CD4-positive, alpha-beta T cell treated with Interleukin-4 for 4 hours (primary cell): ENCODE results near the gene MRE11.
"Not testable (repeated sequence)": the region's sequence is repeated elsewhere in the genome, so short reads cannot be mapped to it uniquely, and the experiment has no call there.

Experiments
- DNase-seq: peaks from one replicate; pipeline ENCODE4 v3.0.0-alpha.2; 2020

The MRE11 gene

GRCh38 chr11:94418123-94418765, 75.4 kb downstream of the MRE11 start:
- DNase-seq: no peak

- no peak for DNase-seq
Observed at GRCh38 chr11:94417386-94417987, 76.2 kb downstream of the MRE11 start.

GRCh38 chr11:94405062-94405833, 88.4 kb downstream of the MRE11 start:
- DNase-seq: no peak

GRCh38 chr11:94402355-94402754, 91.3 kb downstream of the MRE11 start:
- DNase-seq: no peak

- no peak for DNase-seq
Observed at GRCh38 chr11:94401773-94402265, 91.8 kb downstream of the MRE11 start.

GRCh38 chr11:94400839-94401772, 92.5 kb downstream of the MRE11 start, which contains the start of gene GPR83:
TSS of gene GPR83 (minus strand) at chr11:94401419. CDS start at chr11:94401247, 172 bp downstream.
- DNase-seq: no peak

GRCh38 chr11:94400457-94400838, 93.2 kb downstream of the MRE11 start:
- no peak for DNase-seq

GRCh38 chr11:94400050-94400449, 93.6 kb downstream of the MRE11 start:
- DNase-seq: no peak

GRCh38 chr11:94398101-94398500, 95.5 kb downstream of the MRE11 start:
- no peak for DNase-seq

- DNase-seq: no peak
Observed at GRCh38 chr11:94396282-94396681, 97.4 kb downstream of the MRE11 start.

GRCh38 chr11:94391937-94392336, 101.7 kb downstream of the MRE11 start:
- not testable (repeated sequence) for DNase-seq

- no peak for DNase-seq
Observed at GRCh38 chr11:94379613-94380012, 114.0 kb downstream of the MRE11 start.

GRCh38 chr11:94376841-94377240, 116.8 kb downstream of the MRE11 start:
- no peak for DNase-seq

GRCh38 chr11:94370576-94370975, 123.1 kb downstream of the MRE11 start:
- not testable (repeated sequence) for DNase-seq
